Measurements from ENCODE around the gene PRRC2B.

DNA sequence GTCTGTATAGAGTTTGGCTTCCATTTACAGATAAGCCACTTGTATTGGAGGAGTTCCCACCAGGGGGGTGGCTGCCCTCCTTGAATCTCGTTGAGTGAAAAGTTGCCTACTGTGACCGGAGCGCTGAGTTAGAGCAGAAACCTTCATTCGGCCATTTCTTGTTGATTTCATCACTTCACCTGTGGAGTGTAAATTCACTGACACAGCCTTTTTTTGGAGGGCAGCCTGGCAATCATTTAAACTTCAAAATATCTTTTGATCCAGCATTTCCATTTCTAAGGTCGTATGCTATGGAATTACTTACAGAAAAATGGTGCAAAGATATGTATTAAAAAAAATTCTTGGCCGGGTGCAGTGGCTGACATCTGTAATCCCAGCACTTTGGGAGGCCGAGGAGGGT lies 40.8 kb downstream of the PRRC2B start:
- TF ChIP-seq, protein P1, sequence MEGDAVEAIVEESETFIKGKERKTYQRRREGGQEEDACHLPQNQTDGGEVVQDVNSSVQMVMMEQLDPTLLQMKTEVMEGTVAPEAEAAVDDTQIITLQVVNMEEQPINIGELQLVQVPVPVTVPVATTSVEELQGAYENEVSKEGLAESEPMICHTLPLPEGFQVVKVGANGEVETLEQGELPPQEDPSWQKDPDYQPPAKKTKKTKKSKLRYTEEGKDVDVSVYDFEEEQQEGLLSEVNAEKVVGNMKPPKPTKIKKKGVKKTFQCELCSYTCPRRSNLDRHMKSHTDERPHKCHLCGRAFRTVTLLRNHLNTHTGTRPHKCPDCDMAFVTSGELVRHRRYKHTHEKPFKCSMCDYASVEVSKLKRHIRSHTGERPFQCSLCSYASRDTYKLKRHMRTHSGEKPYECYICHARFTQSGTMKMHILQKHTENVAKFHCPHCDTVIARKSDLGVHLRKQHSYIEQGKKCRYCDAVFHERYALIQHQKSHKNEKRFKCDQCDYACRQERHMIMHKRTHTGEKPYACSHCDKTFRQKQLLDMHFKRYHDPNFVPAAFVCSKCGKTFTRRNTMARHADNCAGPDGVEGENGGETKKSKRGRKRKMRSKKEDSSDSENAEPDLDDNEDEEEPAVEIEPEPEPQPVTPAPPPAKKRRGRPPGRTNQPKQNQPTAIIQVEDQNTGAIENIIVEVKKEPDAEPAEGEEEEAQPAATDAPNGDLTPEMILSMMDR (IDR thresholded peaks at IDR 0.05) = no peak
- TF ChIP-seq POLR2A (IDR thresholded peaks at IDR 0.05) (no peak), POLR2AphosphoS5 (IDR thresholded peaks at IDR 0.05) (no peak), EP300 (IDR thresholded peaks at IDR 0.05; ENCODE audit: low read depth) (no peak)

Data from transverse colon (tissue), 4 donors.